ENCODE results near the gene KRT9. TPM values are rescaled to one million over a fixed set of nuclear protein-coding genes. Genes with fewer than 3 reads are reported as not detected.
"Not testable (repeated sequence)": the region's sequence is repeated elsewhere in the genome, so short reads cannot be mapped to it uniquely, and the experiment has no call there.

Gene KRT9
- total RNA-seq = under 1 TPM in 1 of 2 donors, not detected in 1; 0.42 TPM

GRCh38 chr17:41571561-41572434, at the start of gene KRT9:
TSS of gene KRT9 (minus strand) at chr17:41572059. CDS start at chr17:41571992, 67 bp downstream.
- Histone ChIP-seq H3K9me3 (no peaks in the 10 kb centered on the region), H3K4me1 (ENCODE audit: control insufficient read depth in 1 of 2, low read depth in 2 of 2) (no peaks in the 10 kb centered on the region), H3K36me3 (no peaks in the 10 kb centered on the region), H3K4me3 (no peak within 1 kb of the TSS), H3K27ac (no peak within 1 kb of the TSS), H3K27me3 (replicated peaks; ENCODE audit: insufficient read depth) (no peaks in the 10 kb centered on the region)
- ATAC-seq (ENCODE audit: insufficient number of reproducible peaks, low FRiP score, low read depth) (no peak), DNase-seq (ENCODE audit: low spot score) (no peak)
- no peak for TF ChIP-seq CTCF (IDR thresholded peaks at IDR 0.05)

- not testable (repeated sequence) for H3K27ac ChIP-seq; H3K36me3 ChIP-seq; DNase-seq (ENCODE audit: low spot score); H3K4me3 ChIP-seq; H3K9me3 ChIP-seq; H3K27me3 ChIP-seq (replicated peaks; ENCODE audit: insufficient read depth); ATAC-seq (ENCODE audit: insufficient number of reproducible peaks, low FRiP score, low read depth)
- H3K4me1 ChIP-seq (ENCODE audit: control insufficient read depth in 1 of 2, low read depth in 2 of 2) = peaks cover 0 to 12% of the 10 kb centered on the region in 2 donors
Measured at GRCh38 chr17:41621435-41621817, 49.6 kb upstream of the KRT9 start.

- peaks cover 0 to 12% of the 10 kb centered on the region in 2 donors for H3K4me1 ChIP-seq (ENCODE audit: control insufficient read depth in 1 of 2, low read depth in 2 of 2)
- no peak overlapping the region for H3K4me3 ChIP-seq
- ATAC-seq (ENCODE audit: insufficient number of reproducible peaks, low FRiP score, low read depth) (no peak), DNase-seq (ENCODE audit: low spot score) (no peak)
- H3K9me3 ChIP-seq = no peaks in the 10 kb centered on the region
- peak; percentile 8 for TF ChIP-seq CTCF (IDR thresholded peaks at IDR 0.05)
- no peaks in the 10 kb centered on the region for H3K36me3 ChIP-seq
- H3K27me3 ChIP-seq (replicated peaks; ENCODE audit: insufficient read depth) = no peaks in the 10 kb centered on the region
- no peak overlapping the region for H3K27ac ChIP-seq
Measured at GRCh38 chr17:41620583-41621434, 49.0 kb upstream of the KRT9 start.

GRCh38 chr17:41619927-41620582, 48.2 kb upstream of the KRT9 start:
- not testable (repeated sequence) for H3K36me3 ChIP-seq; H3K27me3 ChIP-seq (replicated peaks; ENCODE audit: insufficient read depth); ATAC-seq (ENCODE audit: insufficient number of reproducible peaks, low FRiP score, low read depth); H3K9me3 ChIP-seq; H3K27ac ChIP-seq; H3K4me3 ChIP-seq; DNase-seq (ENCODE audit: low spot score)
- peaks cover 0 to 12% of the 10 kb centered on the region in 2 donors for H3K4me1 ChIP-seq (ENCODE audit: control insufficient read depth in 1 of 2, low read depth in 2 of 2)

- ATAC-seq (ENCODE audit: insufficient number of reproducible peaks, low FRiP score, low read depth) (no peak), DNase-seq (ENCODE audit: low spot score) (no peak)
- Histone ChIP-seq H3K4me1 (ENCODE audit: control insufficient read depth in 1 of 2, low read depth in 2 of 2) (peaks cover 0 to 12% of the 10 kb centered on the region in 2 donors), H3K4me3 (no peak overlapping the region), H3K27ac (no peak overlapping the region), H3K27me3 (replicated peaks; ENCODE audit: insufficient read depth) (no peaks in the 10 kb centered on the region), H3K9me3 (no peaks in the 10 kb centered on the region), H3K36me3 (no peaks in the 10 kb centered on the region)
- TF ChIP-seq CTCF (IDR thresholded peaks at IDR 0.05) = no peak
Measured at GRCh38 chr17:41619036-41619926, 47.4 kb upstream of the KRT9 start.

Data from thoracic aorta (tissue), 2 donors.